ENCODE results near the gene VTA1.

DNA sequence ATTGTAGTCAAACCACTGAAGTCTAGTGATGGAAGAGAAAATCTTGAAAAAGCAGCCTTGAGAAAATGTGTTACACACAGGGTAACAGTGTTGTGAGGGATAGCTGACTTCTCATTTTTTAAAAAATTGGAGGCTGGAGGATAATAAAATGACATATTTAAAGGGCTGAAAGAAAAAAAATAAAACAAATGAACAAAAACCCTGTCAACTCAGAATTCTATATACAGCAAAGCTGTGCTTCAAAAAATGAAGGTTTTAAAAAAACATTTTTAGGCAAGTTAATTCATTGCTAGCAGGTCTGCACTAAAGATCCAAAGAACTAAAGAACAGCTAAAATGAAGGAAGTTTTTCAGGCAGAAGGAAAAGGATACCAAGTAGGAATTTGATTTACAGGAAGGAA lies 31.1 kb downstream of the VTA1 start:
- TF ChIP-seq POLR2A (IDR thresholded peaks at IDR 0.05) = no peak
- TF ChIP-seq, protein P1, sequence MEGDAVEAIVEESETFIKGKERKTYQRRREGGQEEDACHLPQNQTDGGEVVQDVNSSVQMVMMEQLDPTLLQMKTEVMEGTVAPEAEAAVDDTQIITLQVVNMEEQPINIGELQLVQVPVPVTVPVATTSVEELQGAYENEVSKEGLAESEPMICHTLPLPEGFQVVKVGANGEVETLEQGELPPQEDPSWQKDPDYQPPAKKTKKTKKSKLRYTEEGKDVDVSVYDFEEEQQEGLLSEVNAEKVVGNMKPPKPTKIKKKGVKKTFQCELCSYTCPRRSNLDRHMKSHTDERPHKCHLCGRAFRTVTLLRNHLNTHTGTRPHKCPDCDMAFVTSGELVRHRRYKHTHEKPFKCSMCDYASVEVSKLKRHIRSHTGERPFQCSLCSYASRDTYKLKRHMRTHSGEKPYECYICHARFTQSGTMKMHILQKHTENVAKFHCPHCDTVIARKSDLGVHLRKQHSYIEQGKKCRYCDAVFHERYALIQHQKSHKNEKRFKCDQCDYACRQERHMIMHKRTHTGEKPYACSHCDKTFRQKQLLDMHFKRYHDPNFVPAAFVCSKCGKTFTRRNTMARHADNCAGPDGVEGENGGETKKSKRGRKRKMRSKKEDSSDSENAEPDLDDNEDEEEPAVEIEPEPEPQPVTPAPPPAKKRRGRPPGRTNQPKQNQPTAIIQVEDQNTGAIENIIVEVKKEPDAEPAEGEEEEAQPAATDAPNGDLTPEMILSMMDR (IDR thresholded peaks at IDR 0.05 in 4 of 5, conservative IDR thresholded peaks at IDR 0.05 in 1 of 5) = no peak

All from gastrocnemius medialis (tissue), 4 donors.